GM12878 (cell line): ENCODE results near the gene TEC. TPM values are rescaled to one million over a fixed set of nuclear protein-coding genes. Genes with fewer than 3 reads are reported as not detected.
A peak's percentile ranks its signal among the peaks of the same experiment; 100 is the strongest.

ENCODE experiments used
- BCL3 ChIP-seq: IDR thresholded peaks from 2 replicates; pipeline ENCODE4 v1.6.1; 2011; ENCODE audit warnings: borderline replicate concordance, low read depth, mild to moderate bottlenecking, moderate library complexity, low read length; ENCODE audit not compliant: insufficient read depth, poor library complexity, severe bottlenecking
- CBX5 ChIP-seq: sonication (generic); IDR thresholded peaks from 2 replicates; pipeline ENCODE4 v1.6.1; 2016; ENCODE audit warnings: low read depth, moderate library complexity, mild to moderate bottlenecking, inconsistent platforms
- DPF2 ChIP-seq: fragments of 450-650 bp; IDR thresholded peaks from 2 replicates; pipeline ENCODE4 v1.6.1; 2017; ENCODE audit warnings: mild to moderate bottlenecking
- E2F4 ChIP-seq: IDR thresholded peaks from 2 replicates; pipeline ENCODE4 v1.6.1; 2012; ENCODE audit warnings: low read depth, low read length, improper control_type of control experiment
- ELK1 ChIP-seq: IDR thresholded peaks from 2 replicates; pipeline ENCODE4 v1.6.1; 2012; ENCODE audit warnings: low read depth, low read length, improper control_type of control experiment
- ETV6 ChIP-seq, 2 experiments: fragments of 450-650 bp in 1 of 2; IDR thresholded peaks in 1 of 2; conservative IDR thresholded peaks in 1 of 2; 2 replicates each; pipeline ENCODE4 v1.6.1; 2014; ENCODE audit warnings: antibody characterized with exemption in 1 of 2, borderline replicate concordance in 1 of 2, low read depth in 1 of 2, mild to moderate bottlenecking in 1 of 2, moderate library complexity in 1 of 2
- RAD21 ChIP-seq: IDR thresholded peaks from 2 replicates; pipeline ENCODE4 v1.6.1; 2011; ENCODE audit warnings: mild to moderate bottlenecking, low read depth, low read length, moderate library complexity; ENCODE audit not compliant: insufficient read depth
- REST ChIP-seq: IDR thresholded peaks from 2 replicates; pipeline ENCODE4 v1.6.1; 2012; ENCODE audit warnings: mild to moderate bottlenecking, low read depth, low read length
- RUNX3 ChIP-seq: IDR thresholded peaks from 2 replicates; pipeline ENCODE4 v1.6.1; 2012; ENCODE audit warnings: low read length, inconsistent platforms
- SKIL ChIP-seq: fragments of 450-650 bp; IDR thresholded peaks from 2 replicates; pipeline ENCODE4 v1.6.1; 2017; ENCODE audit warnings: mild to moderate bottlenecking, low read depth, inconsistent platforms; ENCODE audit not compliant: poor library complexity, severe bottlenecking
- SUZ12 ChIP-seq: fragments of 200-600 bp; sonication (generic); IDR thresholded peaks from one replicate; pipeline ENCODE4 v1.6.1; 2018; ENCODE audit warnings: antibody characterized with exemption, mild to moderate bottlenecking; ENCODE audit not compliant: unreplicated experiment
- TCF12 ChIP-seq: IDR thresholded peaks from 2 replicates; pipeline ENCODE4 v1.6.1; 2011; ENCODE audit warnings: low read depth, mild to moderate bottlenecking, low read length
- ZBED1 ChIP-seq: IDR thresholded peaks from 2 replicates; pipeline ENCODE4 v1.6.1; 2016; ENCODE audit warnings: borderline replicate concordance
- ZBTB40 ChIP-seq: fragments of 450-650 bp; IDR thresholded peaks from 2 replicates; pipeline ENCODE4 v1.6.1; 2016; ENCODE audit warnings: mild to moderate bottlenecking, moderate library complexity, borderline replicate concordance
- polyA plus RNA-seq, 11 experiments: library from polyadenylated mRNA; depleted of rRNA in 4 of 11; unstranded in 6 of 11; stranded (reverse) in 5 of 11; fragments of >200 nt; fragmentation: Nextera tagmentation in 4 of 11; fragmentation: Illumina TruSeq in 1 of 11; extraction: Ambion mirVana in 4 of 11; extraction: Trizol in 1 of 11; gene quantifications; 1 replicate in 1 of 11; 2 replicates in 10 of 11; pipeline versions ENCODE4 v1.2.1 to v1.2.3, GENCODE V29; 2011 to 2016; ENCODE audit warnings: inconsistent platforms in 2 of 11, missing spikeins in 2 of 11, low read depth in 1 of 11
- total RNA-seq, 4 experiments: library from RNA; depleted of rRNA in 3 of 4; stranded (reverse); fragments of >200 nt in 3 of 4; fragmentation: Illumina TruSeq in 1 of 4; extraction: Trizol in 1 of 4; gene quantifications; 2 replicates each; pipeline versions ENCODE4 v1.2.1 to v1.2.3, GENCODE V29; 2013 to 2021

The TEC gene
- total and polyA plus RNA-seq, 10 of the 15 experiments (the other 5 are each of a cell fraction or from before 2014, with no cell fraction given) = 7.4 to 27.2 (median 17.1) TPM

- TF ChIP-seq REST (no peak), TCF12 (no peak), RAD21 (no peak), E2F4 (no peak), RUNX3 (0 out of 2 replicates have a peak, but pooled peaks have one; percentile 21), SKIL (peak; percentile 28), BCL3 (no peak), SUZ12 (no peak), ZBTB40 (no peak; the same call in 1 of the 2 replicates), ZBED1 (0 out of 2 replicates have a peak, but pooled peaks have one; percentile 52), ETV6 (conservative IDR thresholded peaks at IDR 0.05 in 1 of 2, IDR thresholded peaks at IDR 0.05 in 1 of 2; ENCODE audit: borderline replicate concordance in 1 of 2, low read depth in 1 of 2) (peak in 1 of 2 experiments; percentile 16; a peak in 1 of 4 replicates), DPF2 (peak; percentile 57; the same call in 1 of the 2 replicates), CBX5 (no peak), ELK1 (no peak)
Observed at GRCh38 chr4:48247142-48247877, 22.3 kb downstream of the TEC start (continued).
